Measurements from ENCODE around the gene TMEM86B. TPM values are rescaled to one million over a fixed set of nuclear protein-coding genes. Genes with fewer than 3 reads are reported as not detected.
A peak's percentile ranks its signal among the peaks of the same experiment; 100 is the strongest.

Gene TMEM86B
- total and polyA plus RNA-seq, 5 donors from 2014 or later, result 0.25 to 13.3 (median 0.66) TPM; not detected in 1

- H3K36me3 ChIP-seq (ENCODE audit: control insufficient read depth, insufficient read depth, low read length), result no peaks in the 10 kb centered on the region
- H3K27me3 ChIP-seq (ENCODE audit: control insufficient read depth, insufficient read depth, low read length), result no peaks in the 10 kb centered on the region
- Mint-ChIP-seq H3K9me3 (peaks cover 0 to 7% (median 1%) of the 10 kb centered on the region in 7 donors), H3K27me3 (peaks cover 4% of the 10 kb centered on the region), H3K27ac (peak overlapping the region in 1 of 3 donors; percentile 79), H3K4me1 (peaks cover 4 to 22% (median 10%) of the 10 kb centered on the region in 4 donors), H3K36me3 (peaks cover 9% of the 10 kb centered on the region), H3K4me3 (no peak overlapping the region)
- no peaks in the 10 kb centered on the region for H3K9me3 ChIP-seq (ENCODE audit: control insufficient read depth in 2 of 2, low read length in 2 of 2)
- DNase-seq, result no peak
- H3K4me3 ChIP-seq (ENCODE audit: low read depth, low read length), result no peak overlapping the region
- peaks cover 15% of the 10 kb centered on the region for H3K4me1 ChIP-seq (ENCODE audit: control insufficient read depth, insufficient read depth, low read length, poor library complexity, severe bottlenecking)
- no peak overlapping the region for H3K27ac ChIP-seq (ENCODE audit: insufficient read depth, low read length, poor library complexity, severe bottlenecking)
- ATAC-seq (ENCODE audit: low read depth in 2 of 2), result no peak
These were observed 33.8 kb upstream of the TMEM86B start for GRCh38 chr19:55262359-55262758.

- peaks cover 4% of the 10 kb centered on the region for H3K27me3 Mint-ChIP-seq
- no peak overlapping the region for H3K4me3 ChIP-seq (ENCODE audit: low read depth, low read length)
- H3K9me3 Mint-ChIP-seq, result peaks cover 0 to 5% (median 1%) of the 10 kb centered on the region in 7 donors
- no peaks in the 10 kb centered on the region for H3K36me3 ChIP-seq (ENCODE audit: control insufficient read depth, insufficient read depth, low read length)
- DNase-seq, result no peak
- peak overlapping the region in 1 of 4 donors; percentile 15 for H3K4me3 Mint-ChIP-seq
- ATAC-seq (ENCODE audit: low read depth in 2 of 2), result no peak
- H3K36me3 Mint-ChIP-seq, result peaks cover 8% of the 10 kb centered on the region
- H3K27me3 ChIP-seq (ENCODE audit: control insufficient read depth, insufficient read depth, low read length), result no peaks in the 10 kb centered on the region
- peaks cover 3 to 27% (median 15%) of the 10 kb centered on the region in 4 donors for H3K4me1 Mint-ChIP-seq
- no peaks in the 10 kb centered on the region for H3K9me3 ChIP-seq (ENCODE audit: control insufficient read depth in 2 of 2, low read length in 2 of 2)
- H3K4me1 ChIP-seq (ENCODE audit: control insufficient read depth, insufficient read depth, low read length, poor library complexity, severe bottlenecking), result peaks cover 21% of the 10 kb centered on the region
- H3K27ac ChIP-seq (ENCODE audit: insufficient read depth, low read length, poor library complexity, severe bottlenecking), result no peak overlapping the region
- no peak overlapping the region for H3K27ac Mint-ChIP-seq
These were observed 33.1 kb upstream of the TMEM86B start for GRCh38 chr19:55261671-55262126.

- no peaks in the 10 kb centered on the region for H3K27me3 ChIP-seq (ENCODE audit: control insufficient read depth, insufficient read depth, low read length)
- H3K4me3 ChIP-seq (ENCODE audit: low read depth, low read length), result peak overlapping the region; percentile 79
- peaks cover 6 to 42% (median 28%) of the 10 kb centered on the region in 4 donors for H3K4me1 Mint-ChIP-seq
- H3K9me3 Mint-ChIP-seq, result no peaks in the 10 kb centered on the region
- peaks cover 12% of the 10 kb centered on the region for H3K36me3 Mint-ChIP-seq
- peak overlapping the region; percentile 93 for H3K27ac ChIP-seq (ENCODE audit: insufficient read depth, low read length, poor library complexity, severe bottlenecking)
- H3K36me3 ChIP-seq (ENCODE audit: control insufficient read depth, insufficient read depth, low read length), result no peaks in the 10 kb centered on the region
- ATAC-seq (ENCODE audit: low read depth in 2 of 2), result no peak
- H3K4me1 ChIP-seq (ENCODE audit: control insufficient read depth, insufficient read depth, low read length, poor library complexity, severe bottlenecking), result peaks cover 41% of the 10 kb centered on the region
- H3K27ac Mint-ChIP-seq, result peak overlapping the region; percentile 93 to 97 (median 96)
- no peak for DNase-seq
- peaks cover 4% of the 10 kb centered on the region for H3K27me3 Mint-ChIP-seq
- H3K9me3 ChIP-seq (ENCODE audit: control insufficient read depth in 2 of 2, low read length in 2 of 2), result no peaks in the 10 kb centered on the region
- peak overlapping the region; percentile 92 to 97 (median 95) for H3K4me3 Mint-ChIP-seq
These were observed 31.1 kb upstream of the TMEM86B start for GRCh38 chr19:55259540-55260210.

GRCh38 chr19:55258828-55259539, 30.4 kb upstream of the TMEM86B start, which contains the start of gene PPP6R1:
PPP6R1 (minus strand) TSS chr19:55259017; CDS start chr19:55247103, 11,914 bp downstream.
- DNase-seq (peak; percentile 89 to 97 (median 96)), ATAC-seq (ENCODE audit: low read depth in 2 of 2) (peak; percentile 79 to 80)
- H3K36me3 ChIP-seq (ENCODE audit: control insufficient read depth, insufficient read depth, low read length), result no peaks in the 10 kb centered on the region
- H3K4me3 Mint-ChIP-seq, result peak within 1 kb of the TSS; percentile 97 to 99 (median 97)
- peaks cover 4% of the 10 kb centered on the region for H3K27me3 Mint-ChIP-seq
- no peaks in the 10 kb centered on the region for H3K9me3 ChIP-seq (ENCODE audit: control insufficient read depth in 2 of 2, low read length in 2 of 2)
- H3K27ac Mint-ChIP-seq, result peak within 1 kb of the TSS; percentile 96 to 99 (median 98)
- H3K27me3 ChIP-seq (ENCODE audit: control insufficient read depth, insufficient read depth, low read length), result no peaks in the 10 kb centered on the region
- peaks cover 9 to 49% (median 30%) of the 10 kb centered on the region in 4 donors for H3K4me1 Mint-ChIP-seq
- H3K36me3 Mint-ChIP-seq, result peaks cover 12% of the 10 kb centered on the region
- peak within 1 kb of the TSS; percentile 85 for H3K4me3 ChIP-seq (ENCODE audit: low read depth, low read length)
- H3K9me3 Mint-ChIP-seq, result no peaks in the 10 kb centered on the region
- H3K27ac ChIP-seq (ENCODE audit: insufficient read depth, low read length, poor library complexity, severe bottlenecking), result peak within 1 kb of the TSS; percentile 93
- H3K4me1 ChIP-seq (ENCODE audit: control insufficient read depth, insufficient read depth, low read length, poor library complexity, severe bottlenecking), result peaks cover 48% of the 10 kb centered on the region

GRCh38 chr19:55258476-55258827, 29.9 kb upstream of the TMEM86B start:
- H3K9me3 ChIP-seq (ENCODE audit: control insufficient read depth in 2 of 2, low read length in 2 of 2), result no peaks in the 10 kb centered on the region
- peak overlapping the region; percentile 44 for H3K4me3 ChIP-seq (ENCODE audit: low read depth, low read length)
- peaks cover 12% of the 10 kb centered on the region for H3K36me3 Mint-ChIP-seq
- H3K27me3 ChIP-seq (ENCODE audit: control insufficient read depth, insufficient read depth, low read length), result no peaks in the 10 kb centered on the region
- ATAC-seq (ENCODE audit: low read depth in 2 of 2), result no peak
- peak overlapping the region in 2 of 3 donors; percentile 96 to 97 for H3K27ac Mint-ChIP-seq
- peaks cover 4% of the 10 kb centered on the region for H3K27me3 Mint-ChIP-seq
- peaks cover 12 to 54% (median 35%) of the 10 kb centered on the region in 4 donors for H3K4me1 Mint-ChIP-seq
- peaks cover 54% of the 10 kb centered on the region for H3K4me1 ChIP-seq (ENCODE audit: control insufficient read depth, insufficient read depth, low read length, poor library complexity, severe bottlenecking)
- DNase-seq, result peak in 1 of 3 donors; percentile 50
- peak overlapping the region; percentile 94 to 97 (median 96) for H3K4me3 Mint-ChIP-seq
- peak overlapping the region; percentile 93 for H3K27ac ChIP-seq (ENCODE audit: insufficient read depth, low read length, poor library complexity, severe bottlenecking)
- H3K36me3 ChIP-seq (ENCODE audit: control insufficient read depth, insufficient read depth, low read length), result no peaks in the 10 kb centered on the region
- H3K9me3 Mint-ChIP-seq, result no peaks in the 10 kb centered on the region

GRCh38 chr19:55257461-55258420, 29.2 kb upstream of the TMEM86B start:
- Histone ChIP-seq H3K4me3 (ENCODE audit: low read depth, low read length) (peak overlapping the region; percentile 85), H3K9me3 (ENCODE audit: control insufficient read depth in 2 of 2, low read length in 2 of 2) (no peaks in the 10 kb centered on the region), H3K4me1 (ENCODE audit: control insufficient read depth, insufficient read depth, low read length, poor library complexity, severe bottlenecking) (peaks cover 61% of the 10 kb centered on the region), H3K27me3 (ENCODE audit: control insufficient read depth, insufficient read depth, low read length) (no peaks in the 10 kb centered on the region), H3K27ac (ENCODE audit: insufficient read depth, low read length, poor library complexity, severe bottlenecking) (peak overlapping the region; percentile 93), H3K36me3 (ENCODE audit: control insufficient read depth, insufficient read depth, low read length) (no peaks in the 10 kb centered on the region)
- no peak for ATAC-seq (ENCODE audit: low read depth in 2 of 2)
- peaks cover 12% of the 10 kb centered on the region for H3K36me3 Mint-ChIP-seq
- peaks cover 12 to 61% (median 38%) of the 10 kb centered on the region in 4 donors for H3K4me1 Mint-ChIP-seq
- peak in 2 of 3 donors; percentile 28 to 35 for DNase-seq
- H3K27me3 Mint-ChIP-seq, result peaks cover 4% of the 10 kb centered on the region
- no peaks in the 10 kb centered on the region for H3K9me3 Mint-ChIP-seq
- H3K4me3 Mint-ChIP-seq, result peak overlapping the region; percentile 97 to 99 (median 97)
- H3K27ac Mint-ChIP-seq, result peak overlapping the region; percentile 94 to 99 (median 98)

All from CD4-positive, CD25-positive, alpha-beta regulatory T cell (primary cell).